H1 (cell line): Measurements from ENCODE around the gene FSIP1. TPM values are rescaled to one million over a fixed set of nuclear protein-coding genes. Genes with fewer than 3 reads are reported as not detected.

Experiments
- CTCF ChIA-PET: fragments of 300-600 bp; sonication (Branson Sonifier 250); formaldehyde crosslinking; loops from one replicate; lab custom pipeline; 2021; ENCODE audit not compliant: partially characterized antibody; lab: Charles Lee
- POLR2A ChIA-PET: fragments of 300-600 bp; sonication (Branson Sonifier 250); formaldehyde crosslinking; loops from one replicate; lab custom pipeline; 2021; ENCODE audit warnings: inconsistent platforms; ENCODE audit not compliant: partially characterized antibody; lab: Charles Lee
- DNase-seq, 2 experiments: peaks; one replicate each; pipeline versions ENCODE4 v3.0.0 to v3.0.0-alpha.2; 2010 to 2022; ENCODE audit warnings: low spot score in 2 of 2, low read depth in 1 of 2, mixed read lengths in 1 of 2
- FAIRE-seq: peaks from 2 replicates; lab custom pipeline; 2011; peaks lifted over from hg19 to GRCh38; lab: Jason Lieb, UNC
- H2AFZ ChIP-seq: 2 replicates; pipeline ENCODE4 v1.8.1; 2012; ENCODE audit warnings: low read length, inconsistent platforms
- H2AK5ac ChIP-seq: 2 replicates; pipeline ENCODE4 v1.6.1; 2013; ENCODE audit warnings: low read depth, low read length
- H2BK120ac ChIP-seq: replicated peaks from 2 replicates; pipeline ENCODE3; 2013; ENCODE audit warnings: low read depth, low read length, inconsistent platforms
- H2BK12ac ChIP-seq: 2 replicates; pipeline ENCODE4 v1.6.1; 2013; ENCODE audit warnings: low read depth, low read length
- H2BK15ac ChIP-seq: 2 replicates; pipeline ENCODE4 v1.6.1; 2013; ENCODE audit warnings: low read length
- H2BK20ac ChIP-seq: 2 replicates; pipeline ENCODE4 v1.6.1; 2013; ENCODE audit warnings: low read length
- H2BK5ac ChIP-seq: 2 replicates; pipeline ENCODE4 v1.6.1; 2013; ENCODE audit warnings: low read depth, low read length
- H3K14ac ChIP-seq: 2 replicates; pipeline ENCODE4 v1.6.1; 2013; ENCODE audit warnings: inconsistent platforms; ENCODE audit not compliant: insufficient read length
- H3K18ac ChIP-seq: 2 replicates; pipeline ENCODE4 v1.6.1; 2013; ENCODE audit warnings: low read length; ENCODE audit errors: extremely low read depth
- H3K23ac ChIP-seq: 2 replicates; pipeline ENCODE4 v1.6.1; 2013; ENCODE audit warnings: inconsistent platforms; ENCODE audit not compliant: insufficient read length
- H3K23me2 ChIP-seq: 2 replicates; pipeline ENCODE4 v1.6.1; 2013; ENCODE audit warnings: low read depth, low read length
- H3K27ac ChIP-seq: 2 replicates; pipeline ENCODE4 v1.6.1; 2011; ENCODE audit warnings: low read depth, low read length, inconsistent platforms
- H3K27me3 ChIP-seq, 4 experiments: replicated peaks in 1 of 4; 1 replicate in 1 of 4; 2 replicates in 3 of 4; pipeline versions ENCODE4 v1.6.1 to v1.8.1; 2011 to 2013; ENCODE audit warnings: low read length in 3 of 4, mild to moderate bottlenecking in 3 of 4, inconsistent platforms in 2 of 4, mixed read lengths in 2 of 4, moderate library complexity in 1 of 4; ENCODE audit not compliant: control insufficient read depth in 3 of 4, insufficient read depth in 3 of 4; ENCODE audit errors: extremely low read depth in 1 of 4
- H3K36me3 ChIP-seq, 4 experiments: 2 replicates each; pipeline versions ENCODE4 v1.6.1 to v1.8.1; 2011 to 2013; ENCODE audit warnings: mild to moderate bottlenecking in 4 of 4, low read length in 3 of 4, moderate library complexity in 2 of 4, control low read depth in 1 of 4, inconsistent platforms in 1 of 4; ENCODE audit not compliant: insufficient read depth in 4 of 4, control insufficient read depth in 2 of 4
- H3K4ac ChIP-seq: replicated peaks from 2 replicates; pipeline ENCODE3; 2013; ENCODE audit warnings: low read length, low read depth, mixed read lengths, inconsistent platforms; ENCODE audit not compliant: insufficient read length
- H3K4me1 ChIP-seq, 4 experiments: replicated peaks in 1 of 4; 1 replicate in 1 of 4; 2 replicates in 3 of 4; pipeline versions ENCODE4 v1.6.1 to v1.8.1; 2011 to 2013; ENCODE audit warnings: low read length in 3 of 4, inconsistent platforms in 2 of 4, mixed read lengths in 1 of 4; ENCODE audit not compliant: insufficient read depth in 4 of 4, control insufficient read depth in 3 of 4
- H3K4me2 ChIP-seq, 2 experiments: 2 replicates each; pipeline versions ENCODE4 v1.6.1 to v1.8.1; 2011 to 2013; ENCODE audit warnings: low read depth in 2 of 2, low read length in 2 of 2, control low read depth in 1 of 2, inconsistent platforms in 1 of 2, mild to moderate bottlenecking in 1 of 2; ENCODE audit not compliant: insufficient read depth in 1 of 2
- H3K4me3 ChIP-seq, 4 experiments: fragments of 200-600, 300-600 bp in 1 of 4; sonication (generic), shearing (Covaris generic), sonication (Bioruptor Twin) in 1 of 4; 2 replicates each; pipeline versions ENCODE4 v1.5.1 to v1.8.1; 2011 to 2016; ENCODE audit warnings: low read length in 4 of 4, low read depth in 3 of 4, control low read depth in 2 of 4, inconsistent platforms in 2 of 4, mild to moderate bottlenecking in 2 of 4, mixed read lengths in 1 of 4, moderate library complexity in 1 of 4; ENCODE audit not compliant: insufficient read depth in 2 of 4; ENCODE audit errors: extremely low read depth in 1 of 4
- H3K56ac ChIP-seq: replicated peaks from 2 replicates; pipeline ENCODE3; 2013; ENCODE audit warnings: low read depth, mild to moderate bottlenecking, mixed read lengths, low read length, inconsistent platforms; ENCODE audit not compliant: insufficient read length
- H3K79me1 ChIP-seq: 2 replicates; pipeline ENCODE4 v1.6.1; 2013; ENCODE audit warnings: low read depth, low read length, control low read depth
- H3K79me2 ChIP-seq, 2 experiments: 2 replicates each; pipeline versions ENCODE4 v1.6.1 to v1.8.1; 2012 to 2013; ENCODE audit warnings: low read length in 2 of 2, mild to moderate bottlenecking in 2 of 2, inconsistent platforms in 1 of 2; ENCODE audit not compliant: insufficient read depth in 2 of 2, control insufficient read depth in 1 of 2
- H3K9ac ChIP-seq, 4 experiments: replicated peaks in 1 of 4; 1 replicate in 1 of 4; 2 replicates in 3 of 4; pipeline versions ENCODE4 v1.6.1 to v1.8.1; 2011 to 2013; ENCODE audit warnings: low read depth in 3 of 4, low read length in 3 of 4, control low read depth in 2 of 4, mild to moderate bottlenecking in 2 of 4, moderate library complexity in 2 of 4, inconsistent platforms in 1 of 4; ENCODE audit errors: extremely low read depth in 1 of 4
- H3K9me3 ChIP-seq, 2 experiments: 2 replicates each; pipeline versions ENCODE4 v1.6.1 to v1.8.1; 2012 to 2013; ENCODE audit warnings: mild to moderate bottlenecking in 2 of 2, moderate library complexity in 2 of 2, control low read depth in 1 of 2, inconsistent platforms in 1 of 2, low read depth in 1 of 2, low read length in 1 of 2, mixed read lengths in 1 of 2; ENCODE audit not compliant: insufficient read depth in 2 of 2
- H4K20me1 ChIP-seq, 2 experiments: replicated peaks in 1 of 2; 2 replicates each; pipeline versions ENCODE3 to v1.8.1; 2011 to 2013; ENCODE audit warnings: inconsistent platforms in 2 of 2, low read length in 2 of 2, mild to moderate bottlenecking in 1 of 2; ENCODE audit not compliant: insufficient read depth in 2 of 2, control insufficient read depth in 1 of 2
- H4K5ac ChIP-seq: 2 replicates; pipeline ENCODE4 v1.6.1; 2013; ENCODE audit warnings: low read length, low read depth, mixed read lengths, inconsistent platforms; ENCODE audit not compliant: insufficient read length
- H4K8ac ChIP-seq: 2 replicates; pipeline ENCODE4 v1.8.0; 2013; ENCODE audit warnings: mild to moderate bottlenecking, moderate library complexity, low read length, inconsistent platforms; ENCODE audit not compliant: insufficient read depth; ENCODE audit errors: extremely low read depth
- H4K91ac ChIP-seq: replicated peaks from 2 replicates; pipeline ENCODE3; 2013; ENCODE audit warnings: low read length, mixed read lengths, inconsistent platforms; ENCODE audit not compliant: insufficient read length
- BRCA1 ChIP-seq: IDR thresholded peaks from 2 replicates; pipeline ENCODE4 v1.6.1; 2012; ENCODE audit warnings: low read depth, low read length, improper control_type of control experiment
- CHD1 ChIP-seq: IDR thresholded peaks from 2 replicates; pipeline ENCODE4 v1.6.1; 2012; ENCODE audit warnings: low read depth, low read length, improper control_type of control experiment
- E2F6 ChIP-seq: IDR thresholded peaks from 2 replicates; pipeline ENCODE4 v1.6.1; 2012; ENCODE audit warnings: inconsistent platforms
- EP300 ChIP-seq, 2 experiments: IDR thresholded peaks; 1 replicate in 1 of 2; 2 replicates in 1 of 2; pipeline ENCODE4 v1.6.1; 2011 to 2012; ENCODE audit warnings: low read depth in 2 of 2, low read length in 2 of 2, mild to moderate bottlenecking in 2 of 2, borderline replicate concordance in 1 of 2, inconsistent platforms in 1 of 2, moderate library complexity in 1 of 2
- EZH2 ChIP-seq: fragments of 200-600 bp; sonication (generic); IDR thresholded peaks from 2 replicates; pipeline ENCODE4 v1.7.1; 2012; ENCODE audit warnings: low read depth, mild to moderate bottlenecking, moderate library complexity, low read length, inconsistent platforms; ENCODE audit not compliant: severe bottlenecking
- JUN ChIP-seq: IDR thresholded peaks from 2 replicates; pipeline ENCODE4 v1.6.1; 2011; ENCODE audit warnings: low read depth, mild to moderate bottlenecking, improper control_type of control experiment, low read length
- MAX ChIP-seq: IDR thresholded peaks from 2 replicates; pipeline ENCODE4 v1.6.1; 2012; ENCODE audit warnings: inconsistent platforms
- RNF2 ChIP-seq: fragments of 200-900, 300-1000 bp; sonication (generic); IDR thresholded peaks from 2 replicates; pipeline ENCODE4 v1.7.1; 2016; ENCODE audit warnings: borderline replicate concordance, low read depth, mild to moderate bottlenecking, antibody characterized with exemption, low read length; ENCODE audit not compliant: poor library complexity, severe bottlenecking; ENCODE audit errors: missing control alignments
- SAP30 ChIP-seq: fragments of 300-600 bp; sonication (generic); IDR thresholded peaks from 2 replicates; pipeline ENCODE4 v1.7.1; 2012; ENCODE audit warnings: low read length, moderate library complexity, mild to moderate bottlenecking, inconsistent platforms; ENCODE audit not compliant: insufficient read depth, insufficient replicate concordance
- SUZ12 ChIP-seq: fragments of 200-600 bp; sonication (generic); IDR thresholded peaks from 2 replicates; pipeline ENCODE4 v1.6.1; 2012; ENCODE audit warnings: mild to moderate bottlenecking, inconsistent platforms, low read length, moderate library complexity, mixed read lengths
- WGBS, 2 experiments: shearing (Covaris generic) in 1 of 2; methylation state at CpG; one replicate each; pipeline versions ENCODE4 v1.1.6 to v1.1.7; 2013 to 2015; ENCODE audit warnings: low lambda C conversion rate in 2 of 2, mixed read lengths in 2 of 2, inconsistent platforms in 1 of 2, low coverage in 1 of 2, missing lambda C conversion rate in 1 of 2; ENCODE audit not compliant: insufficient replicate concordance in 2 of 2, insufficient coverage in 1 of 2, insufficient read length in 1 of 2; ENCODE audit errors: extremely low coverage in 1 of 2, missing lambda C conversion rate in 1 of 2; 5-methylcytosine and 5-hydroxymethylcytosine counted together
- polyA plus RNA-seq, 7 experiments: library from polyadenylated mRNA; depleted of rRNA in 3 of 7; stranded (reverse) in 5 of 7; unstranded in 2 of 7; fragments of >200 nt in 5 of 7; fragments of 200-250 nt in 2 of 7; gene quantifications; 1 replicate in 5 of 7; 2 replicates in 1 of 7; 4 replicates in 1 of 7; pipeline versions ENCODE4 v1.2.1 to v1.2.3, GENCODE V29; 2011 to 2013; ENCODE audit warnings: missing spikeins in 2 of 7, mixed read lengths in 2 of 7
- total RNA-seq: library from RNA; stranded (reverse); fragmentation: NEBNext Ultra II Directional; extraction: Animal tissue kit (Norgen Biotek cat#: 25700); gene quantifications from 2 replicates; pipeline ENCODE4 v1.2.1, GENCODE V29; 2021

The FSIP1 gene
- total and polyA plus RNA-seq, 2 of the 8 experiments (the other 6 are each of a cell fraction or from before 2014, with no cell fraction given): 0.18 to 1.3 TPM

GRCh38 chr15:39788800-39789565 is 6.3 kb upstream of the FSIP1 start:
- Histone ChIP-seq H4K5ac (no peak overlapping the region), H2BK15ac (no peak overlapping the region), H2BK20ac (no peak overlapping the region), H3K9ac (no peak overlapping the region), H3K79me2 (peaks cover 0 to 5% of the 10 kb centered on the region in 2 experiments; a peak in 2 of 4 replicates), H4K8ac (no peak overlapping the region), H3K23ac (no peak overlapping the region), H4K91ac (no peak overlapping the region), H3K14ac (no peak overlapping the region), H3K36me3 (no peaks in the 10 kb centered on the region), H2BK12ac (no peak overlapping the region), H2AK5ac (no peak overlapping the region), H3K79me1 (no peaks in the 10 kb centered on the region), H3K27me3 (no peaks in the 10 kb centered on the region), H3K56ac (no peak overlapping the region), H3K18ac (no peak overlapping the region), H3K23me2 (no peaks in the 10 kb centered on the region; the same call in 1 of the 2 replicates), H3K4me2 (no peak overlapping the region), H4K20me1 (no peaks in the 10 kb centered on the region), H3K4me1 (peaks cover 2 to 29% (median 23%) of the 10 kb centered on the region in 4 experiments; a peak in 6 of 7 replicates), H2BK5ac (no peak overlapping the region), H3K9me3 (no peaks in the 10 kb centered on the region), H3K4ac (no peak overlapping the region), H2BK120ac (no peak overlapping the region), H2AFZ (no peak overlapping the region), H3K27ac (no peak overlapping the region), H3K4me3 (no peak overlapping the region)
- POLR2A ChIA-PET: interaction anchor here (1.0 to 1.7 kb wide), 8 partner anchors 9 to 166 kb away, joined by 3 to 14 read pairs (median 3); partner anchors contain the start of gene EIF2AK4
- CTCF ChIA-PET: interaction anchor here (0.6 to 3.8 kb wide), 17 partner anchors 9 to 549 kb away, joined by 3 to 33 read pairs (median 5); partner anchors contain the start of gene EIF2AK4
- DNase-seq (no peak), FAIRE-seq (peak; percentile 52)
- WGBS, 2 experiments: 74% methylated on average over 3 of the region's 3 CpGs; no CpG with 5 or more reads in 1 of the 2 experiments
- TF ChIP-seq BRCA1 (no peak), SUZ12 (no peak), SAP30 (no peak), CHD1 (no peak), EZH2 (no peak), RNF2 (no peak), JUN (no peak), E2F6 (no peak), MAX (no peak), EP300 (IDR thresholded peaks at IDR 0.05; ENCODE audit: borderline replicate concordance in 1 of 2, low read depth in 2 of 2, low read length in 2 of 2) (no peak)
